NCI-H1930 (cell line): ENCODE measurements around the gene CCL3.
"Not testable (repeated sequence)": the region's sequence is repeated elsewhere in the genome, so short reads cannot be mapped to it uniquely, and the experiment has no call there.

Experiments used
- DNase-seq, 2 experiments: peaks; one replicate each; lab custom pipeline; 2025; lab: John Stamatoyannopoulos, UW

CCL3 gene

GRCh38 chr17:36114971-36115648 is 25.2 kb upstream of the CCL3 start:
- not testable (repeated sequence) for DNase-seq

DNA sequence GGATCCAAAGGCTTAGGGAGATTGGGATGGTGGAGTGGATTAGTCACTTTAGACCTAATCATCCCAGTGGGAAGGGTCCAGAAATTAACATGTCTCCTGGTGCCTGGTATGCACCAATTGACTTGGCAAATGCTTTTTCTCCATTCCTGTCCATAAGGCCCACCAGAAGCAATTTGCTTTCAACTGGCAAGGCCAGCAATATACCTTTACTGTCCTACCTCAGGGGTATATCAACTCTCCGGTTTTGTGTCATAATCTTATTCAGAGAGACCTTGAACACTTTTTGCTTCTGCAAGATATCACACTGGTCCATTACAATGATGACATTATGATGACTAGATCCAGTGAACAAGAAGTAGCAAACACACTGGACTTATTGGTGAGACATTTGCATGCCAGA is 23.2 kb upstream of the CCL3 start:
- not testable (repeated sequence) for DNase-seq

DNA sequence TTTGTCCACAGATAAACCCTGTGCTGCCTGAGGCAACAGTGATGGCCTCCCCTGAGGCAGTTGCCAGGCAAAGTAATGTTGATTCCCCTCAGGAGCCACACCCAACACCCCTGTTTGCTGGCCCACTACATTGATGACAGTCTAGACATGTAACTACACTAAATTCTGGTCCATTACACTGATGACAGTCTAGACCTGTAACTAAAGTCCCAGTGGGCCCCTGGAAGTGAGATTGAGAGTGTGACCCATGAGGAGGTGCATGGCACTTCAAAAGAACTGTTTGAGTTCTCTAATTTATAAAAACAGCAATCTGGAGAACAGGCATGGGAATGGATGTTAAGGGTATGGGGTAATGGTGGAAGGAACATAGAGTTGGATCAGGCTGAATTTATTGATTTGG is 22.6 kb upstream of the CCL3 start:
- DNase-seq: no peak

- DNase-seq: no peak
Observed at GRCh38 chr17:36111068-36111490, 21.1 kb upstream of the CCL3 start.

- not testable (repeated sequence) for DNase-seq
Observed at GRCh38 chr17:36108265-36108664, 18.3 kb upstream of the CCL3 start.

DNA sequence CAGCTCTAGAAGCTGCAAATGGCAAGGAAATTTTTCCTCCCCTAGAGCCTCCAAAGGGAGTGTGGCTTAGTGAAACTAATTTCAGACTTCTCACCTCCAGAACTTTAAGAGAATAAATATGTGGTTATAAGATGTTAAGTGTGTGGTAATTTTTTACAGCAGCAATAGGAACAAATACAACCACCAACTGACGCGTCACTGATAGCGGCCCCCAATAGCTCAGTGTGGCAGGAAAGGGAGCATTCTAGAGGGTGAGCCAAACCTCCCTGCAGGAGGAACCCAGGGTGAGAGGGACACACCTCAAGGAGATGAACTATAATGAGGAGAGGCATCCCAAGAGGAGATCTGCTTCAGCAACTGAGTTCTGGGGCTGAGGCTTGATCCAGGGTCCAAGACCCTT is 17.7 kb upstream of the CCL3 start:
- DNase-seq: no peak

DNA sequence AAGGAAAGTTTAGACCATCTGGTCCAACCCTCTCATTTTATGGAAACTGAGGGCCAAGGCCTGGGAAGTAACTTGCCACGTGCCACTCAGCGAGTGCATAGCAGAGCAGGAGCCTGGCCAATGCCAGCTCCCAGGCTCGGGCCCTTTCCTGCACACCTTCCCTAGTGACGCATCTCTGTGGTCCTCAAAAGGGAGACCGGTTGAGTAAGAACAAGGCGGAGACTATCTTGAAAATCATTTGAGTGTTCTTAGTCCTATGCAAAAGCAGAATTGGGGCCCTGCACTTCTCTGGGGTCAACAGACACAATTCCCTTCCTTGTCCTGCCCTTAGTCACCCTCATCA is 16.5 kb upstream of the CCL3 start:
- DNase-seq: no peak

GRCh38 chr17:36105781-36106492 is 16.0 kb upstream of the CCL3 start:
- no peak for DNase-seq

DNA sequence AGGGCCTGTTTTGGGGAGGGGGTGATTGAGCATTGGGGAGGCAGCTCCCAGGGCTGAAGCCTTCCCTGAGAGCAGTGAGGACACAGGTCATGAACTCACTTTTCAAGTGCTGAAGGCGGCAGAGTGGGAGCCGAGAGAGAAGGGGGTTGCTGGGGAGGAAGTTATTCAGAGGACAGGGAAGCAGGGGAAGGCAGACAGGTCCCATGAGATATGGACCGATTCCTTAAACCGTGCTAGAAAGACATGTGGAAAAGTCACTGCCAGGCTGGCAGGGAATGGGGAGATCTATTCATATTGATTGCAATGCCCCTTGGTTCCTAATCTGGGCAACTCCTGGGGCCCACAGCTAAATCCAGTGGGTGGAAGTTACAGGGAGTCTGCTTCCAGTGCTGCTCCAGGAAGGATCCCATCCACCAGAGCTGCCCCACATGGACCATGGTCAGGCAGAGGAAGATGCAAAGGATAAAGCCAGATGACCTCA is 14.8 kb upstream of the CCL3 start:
- no peak for DNase-seq

- DNase-seq: not testable (repeated sequence)
Observed at GRCh38 chr17:36104246-36104645, 14.3 kb upstream of the CCL3 start.

DNA sequence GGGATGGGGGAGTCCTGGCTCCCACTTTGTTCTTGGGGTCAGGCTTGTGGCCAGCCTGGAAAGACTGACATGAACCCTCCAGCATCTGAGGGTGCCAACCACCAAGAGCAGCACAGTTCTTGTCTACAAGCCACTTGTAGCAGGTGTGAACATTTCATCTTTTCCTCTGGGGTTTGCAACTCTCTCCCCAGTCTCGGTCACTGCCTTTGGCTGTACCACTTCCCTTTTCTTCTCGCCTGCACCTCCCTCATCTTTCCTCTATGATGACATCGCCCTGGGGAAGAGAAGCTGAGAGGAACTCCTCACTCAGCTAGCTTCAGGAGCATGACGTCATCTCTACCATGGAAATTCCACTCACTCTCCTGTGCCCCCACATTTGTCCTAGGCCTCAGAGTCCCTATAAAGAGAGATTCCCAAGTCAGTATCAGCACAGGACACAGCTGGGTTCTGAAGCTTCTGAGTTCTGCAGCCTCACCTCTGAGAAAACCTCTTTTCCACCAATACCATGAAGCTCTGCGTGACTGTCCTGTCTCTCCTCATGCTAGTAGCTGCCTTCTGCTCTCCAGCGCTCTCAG is 13.5 kb upstream of the CCL3 start, which contains the start of gene CCL4:
CCL4 (plus strand) TSS at position 427 of the 575 bp plus-strand sequence; CDS start at position 506, 79 bp downstream.
- DNase-seq: not testable (repeated sequence)

DNA sequence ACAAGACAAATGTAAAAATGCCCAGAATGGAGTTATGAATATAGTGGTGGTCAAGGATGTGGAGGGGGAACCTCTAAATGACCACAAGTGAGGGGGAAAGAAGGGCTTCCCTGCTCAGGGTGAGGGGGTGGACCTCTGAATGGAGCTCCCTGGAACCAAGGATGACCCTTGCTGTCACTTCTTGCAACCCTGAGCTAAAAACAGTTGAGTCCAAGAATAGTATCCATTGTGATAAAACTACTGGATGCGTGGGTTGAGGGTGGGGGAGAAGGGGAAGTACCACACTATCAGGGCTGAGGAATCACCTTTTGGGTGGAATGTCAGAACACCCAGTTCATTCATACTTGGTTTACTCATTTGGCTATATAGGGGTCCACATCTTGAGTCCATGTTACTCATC is 9.1 kb upstream of the CCL3 start:
- not testable (repeated sequence) for DNase-seq

DNA sequence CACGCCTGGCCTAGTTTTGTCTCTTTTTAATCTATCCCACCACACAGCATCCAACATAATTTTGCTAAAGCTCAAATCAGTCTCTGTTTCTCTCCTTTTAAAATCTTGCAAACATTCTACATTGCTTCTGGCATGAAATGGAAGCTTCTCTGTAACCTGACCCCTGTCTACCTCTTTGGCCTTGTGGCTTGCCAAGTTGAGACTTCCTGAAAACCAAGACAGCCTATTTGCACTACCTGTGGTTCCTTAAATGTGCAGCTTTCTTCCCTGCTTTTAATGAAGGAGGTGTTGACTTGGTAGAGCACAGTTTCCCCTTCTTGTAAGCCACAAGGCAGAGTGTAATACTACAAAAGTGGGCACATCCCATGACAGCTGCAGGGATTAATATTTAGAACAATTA is 6.0 kb upstream of the CCL3 start:
- DNase-seq: no peak

GRCh38 chr17:36094746-36095145 is 4.8 kb upstream of the CCL3 start:
- DNase-seq: no peak

DNA sequence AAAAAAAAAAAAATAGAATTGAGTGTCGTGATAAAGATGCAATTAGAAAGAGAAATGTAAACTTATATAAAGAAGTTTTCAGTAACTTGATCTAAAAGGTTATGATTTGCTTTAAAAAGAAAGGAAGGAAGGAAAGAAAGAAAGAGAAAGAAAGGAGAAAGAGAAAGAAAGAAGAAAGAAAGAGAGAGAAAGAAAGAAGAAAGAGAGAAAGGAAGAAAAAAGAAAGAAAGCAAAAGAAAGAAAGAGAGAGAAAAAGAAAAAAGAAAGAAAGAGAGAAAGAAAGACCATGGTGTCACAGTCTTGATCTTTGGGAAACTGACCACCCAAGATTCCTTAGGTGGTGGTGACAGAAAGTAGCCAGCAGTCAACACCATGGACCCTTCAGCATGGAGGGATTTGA is 4.3 kb upstream of the CCL3 start:
- no peak for DNase-seq

- not testable (repeated sequence) for DNase-seq
Observed at GRCh38 chr17:36092715-36093114, 2.8 kb upstream of the CCL3 start.

- DNase-seq: no peak
Observed at GRCh38 chr17:36092230-36092629, 2.3 kb upstream of the CCL3 start.

DNA sequence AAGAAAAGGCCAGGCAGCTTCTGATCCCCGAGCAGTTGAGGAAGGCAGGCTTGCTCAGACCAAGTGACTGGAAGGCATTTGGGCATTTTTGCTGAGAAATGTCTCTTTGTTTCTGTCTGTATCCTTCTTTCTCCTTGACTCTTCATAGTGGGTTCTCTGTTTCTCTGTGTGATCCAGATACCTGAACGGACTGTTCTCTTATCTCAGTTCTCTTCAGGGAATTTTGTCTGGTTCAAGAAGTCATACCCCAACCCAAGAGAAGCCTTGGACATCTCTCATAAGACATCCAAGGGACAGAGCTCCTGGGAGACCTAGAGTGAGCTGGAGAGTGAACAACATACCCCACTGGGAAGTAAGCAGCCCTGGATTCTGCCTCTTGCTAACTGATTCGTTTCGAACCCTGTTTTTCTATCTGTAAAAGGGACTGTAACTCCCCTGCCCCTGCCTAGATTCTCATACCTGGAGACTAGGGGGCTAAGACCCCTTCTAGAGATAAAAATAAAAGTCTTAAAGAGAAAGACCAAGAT is 541 bp downstream of the CCL3 start:
- no peak for DNase-seq

- no peak for DNase-seq
Observed at GRCh38 chr17:36088670-36089338, 1.1 kb downstream of the CCL3 start.

DNA sequence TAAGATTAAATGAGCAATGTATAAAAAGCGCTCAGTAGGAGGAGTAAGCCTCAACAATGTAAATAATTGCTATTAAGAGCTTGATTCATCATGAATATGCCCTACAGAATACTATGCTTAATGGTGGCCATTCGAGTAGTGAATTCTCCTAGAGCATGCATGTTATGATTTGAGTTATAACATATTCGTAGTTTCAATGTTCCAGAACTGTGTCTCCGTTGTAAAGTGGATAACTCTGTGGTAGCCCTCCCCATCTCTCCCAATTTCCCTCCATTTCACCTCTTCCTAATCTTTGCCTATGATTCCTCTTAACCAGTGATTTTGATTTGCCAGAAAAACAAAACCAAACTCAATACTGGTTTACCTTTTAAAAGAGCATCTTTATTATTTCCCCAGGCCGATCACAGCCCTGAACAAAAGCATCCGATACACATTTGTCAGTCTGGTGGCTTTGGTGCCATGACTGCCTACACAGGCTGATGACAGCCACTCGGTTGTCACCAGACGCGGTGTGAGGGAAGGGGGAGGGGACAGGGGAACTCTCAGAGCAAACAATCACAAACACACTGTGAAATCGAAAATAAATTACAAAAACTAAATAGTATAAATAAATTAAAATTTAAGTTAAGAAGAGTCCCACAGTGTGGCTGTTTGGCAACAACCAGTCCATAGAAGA is 1.9 kb downstream of the CCL3 start:
- DNase-seq: not testable (repeated sequence)

DNA sequence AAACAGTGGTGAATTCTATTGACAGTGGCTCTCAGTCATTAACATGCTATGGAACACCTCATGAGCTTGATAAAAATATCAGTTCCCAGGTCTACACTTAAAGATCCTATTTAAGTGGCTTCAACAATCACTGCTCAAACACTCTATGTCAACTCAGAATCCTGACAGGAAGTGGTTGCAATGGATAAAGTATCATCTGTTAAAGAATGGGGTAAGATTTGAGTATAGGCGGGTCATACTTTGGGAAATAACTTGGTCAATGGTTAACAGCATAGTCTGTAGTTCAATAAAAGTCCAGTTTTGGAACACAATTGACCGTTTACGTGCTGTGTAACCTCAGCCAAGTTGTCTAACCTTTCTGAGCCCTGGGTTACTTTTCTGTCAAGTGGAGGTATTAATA is 2.5 kb downstream of the CCL3 start:
- DNase-seq: not testable (repeated sequence)

- no peak for DNase-seq
Observed at GRCh38 chr17:36086791-36087190, 3.2 kb downstream of the CCL3 start.
